ENCODE data around the gene ARID3A. TPM values are rescaled to one million over a fixed set of nuclear protein-coding genes. Genes with fewer than 3 reads are reported as not detected.
"Not testable (repeated sequence)": the region's sequence is repeated elsewhere in the genome, so short reads cannot be mapped to it uniquely, and the experiment has no call there.

Gene ARID3A
- total RNA-seq, 1 donor from 2014 or later = 37.1 TPM

DNA sequence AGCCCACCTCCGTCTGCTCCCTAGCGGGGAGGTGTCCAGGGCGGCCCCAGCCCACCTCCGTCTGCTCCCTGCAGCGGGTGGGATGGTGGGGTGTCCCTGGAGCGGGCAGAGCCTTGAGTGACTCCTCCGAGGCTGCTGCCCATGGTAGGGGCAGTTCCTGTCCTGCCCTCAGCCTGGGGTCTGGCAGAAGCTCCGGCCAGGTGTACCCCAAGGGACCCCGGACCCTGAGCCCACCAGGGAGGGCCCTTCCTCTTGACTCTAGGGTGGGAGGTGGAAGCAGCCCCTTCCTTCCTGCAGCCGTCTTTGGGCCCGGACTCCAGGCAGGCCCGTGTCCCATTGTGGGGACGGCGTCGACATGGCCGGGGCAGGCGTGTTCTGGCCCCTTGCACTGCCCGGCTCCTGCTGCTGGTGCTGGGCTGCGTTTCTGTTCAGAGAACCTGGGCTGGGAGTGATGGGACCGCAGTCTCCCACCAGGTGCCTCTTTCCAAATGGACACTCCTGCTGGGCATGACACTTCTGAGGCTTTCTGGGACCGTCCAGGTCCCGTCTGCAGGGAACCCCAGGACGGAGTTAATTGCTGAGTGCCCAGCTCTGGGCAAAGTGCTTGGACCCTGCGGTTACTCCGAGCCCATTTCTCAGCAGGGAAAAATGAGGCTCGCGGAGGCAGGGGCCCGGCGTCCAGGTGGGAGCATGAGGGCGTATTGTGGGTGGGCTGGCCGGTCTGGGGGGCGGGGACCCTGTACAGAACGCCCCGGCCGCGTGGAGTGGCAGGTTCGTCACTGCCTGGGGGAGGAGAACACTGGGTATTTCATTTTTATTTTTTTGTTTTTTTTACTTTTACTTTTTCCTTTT lies 19.8 kb downstream of the ARID3A start:
- DNase-seq (ENCODE audit: low spot score) = no peak

- DNase-seq (ENCODE audit: low spot score) = no peak
These were observed 21.4 kb downstream of the ARID3A start for GRCh38 chr19:947090-947706.

GRCh38 chr19:947707-948539 lies 22.1 kb downstream of the ARID3A start:
- DNase-seq (ENCODE audit: low spot score) = no peak

DNA sequence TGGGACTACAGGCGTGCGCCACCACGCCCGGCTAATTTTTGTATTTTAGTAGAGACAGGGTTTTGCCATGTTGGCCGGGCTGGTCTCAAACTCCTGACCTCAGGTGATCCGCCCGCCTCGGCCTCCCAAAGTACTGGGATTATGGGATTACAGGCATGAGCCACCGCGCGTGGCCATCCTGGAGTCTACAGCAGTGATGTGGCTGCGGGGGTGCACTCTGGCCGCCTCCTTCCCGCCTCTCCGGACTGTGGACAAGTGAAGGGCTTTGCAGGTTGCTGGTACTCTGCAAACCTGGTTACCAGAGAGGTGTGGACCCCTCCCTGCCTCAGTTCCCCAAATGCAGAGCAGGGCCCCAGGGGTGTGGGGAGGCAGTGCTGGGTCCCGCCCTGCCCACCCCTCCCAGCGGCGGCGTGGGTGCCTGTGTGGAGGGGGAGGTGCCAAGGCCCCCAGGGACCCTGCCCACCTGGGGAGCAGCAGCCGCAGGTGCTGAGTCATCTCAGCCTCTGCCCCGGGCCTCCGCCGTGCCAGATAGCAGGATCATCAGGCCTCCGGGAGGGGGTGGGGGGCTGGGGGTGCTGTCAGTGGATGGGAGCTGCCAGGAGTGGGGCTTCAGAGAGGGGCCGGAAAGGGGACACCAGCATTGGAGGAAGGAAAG lies 23.1 kb downstream of the ARID3A start:
- DNase-seq (ENCODE audit: low spot score) = no peak

DNA sequence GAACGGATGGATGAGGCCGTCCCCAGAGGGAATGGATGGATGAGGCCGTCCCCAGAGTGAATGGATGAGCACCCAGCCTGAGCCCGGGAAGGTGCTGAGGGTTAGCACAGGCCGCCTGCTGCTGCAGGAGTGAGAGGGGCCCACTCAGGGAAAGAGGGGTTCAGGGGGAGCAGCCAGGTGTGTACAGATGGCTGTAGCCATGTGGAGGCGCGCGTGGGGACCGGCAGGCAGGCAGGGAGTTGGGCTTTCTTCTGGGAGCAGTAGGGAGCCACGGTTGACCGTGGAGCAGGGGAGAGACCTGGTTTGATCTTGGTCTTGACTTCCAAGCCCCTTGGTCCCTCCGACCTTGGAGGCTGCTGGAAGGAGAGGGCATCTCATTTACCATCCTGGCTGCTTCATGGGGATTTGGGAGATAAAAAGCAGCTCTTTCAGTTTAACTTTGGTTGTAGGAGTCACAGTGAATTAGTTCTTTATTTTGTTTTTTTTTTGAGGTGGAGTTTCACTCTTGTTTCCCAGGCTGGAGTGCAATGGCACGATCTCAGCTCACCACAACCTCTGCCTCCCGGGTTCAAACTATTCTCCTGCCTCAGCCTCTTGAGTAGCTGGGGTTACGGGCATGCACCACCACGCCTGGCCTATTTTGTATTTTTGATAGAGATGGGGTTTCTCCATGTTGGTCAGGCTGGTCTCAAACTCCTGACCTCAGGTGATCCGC lies 24.7 kb downstream of the ARID3A start:
- DNase-seq (ENCODE audit: low spot score) = no peak

- DNase-seq (ENCODE audit: low spot score) = no peak
These were observed 26.3 kb downstream of the ARID3A start for GRCh38 chr19:952049-952679.

- DNase-seq (ENCODE audit: low spot score) = peak; percentile 57
These were observed 27.0 kb downstream of the ARID3A start for GRCh38 chr19:952680-953444.

GRCh38 chr19:953445-954271 lies 27.8 kb downstream of the ARID3A start:
- DNase-seq (ENCODE audit: low spot score) = no peak

DNA sequence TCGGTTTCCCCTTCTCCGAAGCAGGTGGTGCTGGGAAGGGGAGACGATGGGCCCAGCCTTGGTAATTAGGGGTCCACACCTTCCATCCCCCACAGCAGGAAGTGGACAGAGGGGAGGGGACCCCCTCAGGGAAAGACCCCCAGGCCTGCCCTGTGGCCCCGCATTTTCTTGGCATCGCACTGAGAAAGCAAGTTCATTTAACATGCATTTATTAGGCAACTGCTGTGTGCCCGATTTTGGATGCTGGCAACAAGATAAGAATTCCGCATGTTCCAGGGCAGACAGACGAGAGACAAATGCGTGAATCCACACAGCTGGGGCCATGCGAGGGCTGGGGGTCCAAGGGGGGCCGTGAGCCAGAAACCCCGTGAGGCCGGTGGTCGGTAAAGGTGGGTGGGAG lies 28.4 kb downstream of the ARID3A start:
- no peak for DNase-seq (ENCODE audit: low spot score)

DNA sequence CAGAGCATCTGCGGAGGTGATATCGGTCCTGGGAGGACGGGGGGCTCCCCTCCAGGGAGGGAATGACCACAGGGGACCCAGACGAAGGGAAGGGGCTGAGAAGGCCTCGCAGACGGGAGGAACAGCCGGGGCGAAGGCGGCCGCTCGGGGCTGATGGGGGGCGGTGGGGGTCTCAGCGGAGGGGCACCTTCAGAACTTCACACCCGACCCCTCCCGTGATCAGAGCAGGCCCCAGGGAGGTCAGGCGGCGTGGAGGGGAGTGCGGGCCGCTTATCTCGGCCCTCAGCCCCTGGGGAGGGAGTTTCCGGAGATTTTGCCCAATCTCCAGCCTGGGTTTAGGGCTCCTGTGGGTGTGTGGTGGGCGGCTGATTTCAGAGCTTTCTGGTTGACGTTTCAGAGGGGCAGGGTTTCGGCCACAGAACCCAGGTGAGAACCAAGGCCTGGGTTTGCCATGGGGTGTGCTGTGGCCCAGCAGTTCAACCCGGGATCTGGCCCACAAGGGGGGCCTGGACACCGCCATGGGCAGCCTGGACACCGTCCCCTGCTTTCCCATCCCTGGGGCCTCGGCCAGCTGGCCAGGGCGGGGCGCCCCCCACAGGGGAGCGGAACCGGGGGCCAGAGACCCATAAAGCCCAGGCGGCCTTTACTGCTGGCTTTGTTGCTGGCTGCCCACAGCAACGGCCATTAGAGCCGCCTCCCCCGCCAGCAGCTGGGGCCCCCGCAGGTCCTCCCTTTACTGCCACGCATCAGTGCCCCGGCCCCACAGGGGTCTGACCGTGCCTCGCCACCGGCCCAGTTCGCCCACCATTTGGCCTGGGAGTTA lies 29.0 kb downstream of the ARID3A start:
- no peak for DNase-seq (ENCODE audit: low spot score)

DNA sequence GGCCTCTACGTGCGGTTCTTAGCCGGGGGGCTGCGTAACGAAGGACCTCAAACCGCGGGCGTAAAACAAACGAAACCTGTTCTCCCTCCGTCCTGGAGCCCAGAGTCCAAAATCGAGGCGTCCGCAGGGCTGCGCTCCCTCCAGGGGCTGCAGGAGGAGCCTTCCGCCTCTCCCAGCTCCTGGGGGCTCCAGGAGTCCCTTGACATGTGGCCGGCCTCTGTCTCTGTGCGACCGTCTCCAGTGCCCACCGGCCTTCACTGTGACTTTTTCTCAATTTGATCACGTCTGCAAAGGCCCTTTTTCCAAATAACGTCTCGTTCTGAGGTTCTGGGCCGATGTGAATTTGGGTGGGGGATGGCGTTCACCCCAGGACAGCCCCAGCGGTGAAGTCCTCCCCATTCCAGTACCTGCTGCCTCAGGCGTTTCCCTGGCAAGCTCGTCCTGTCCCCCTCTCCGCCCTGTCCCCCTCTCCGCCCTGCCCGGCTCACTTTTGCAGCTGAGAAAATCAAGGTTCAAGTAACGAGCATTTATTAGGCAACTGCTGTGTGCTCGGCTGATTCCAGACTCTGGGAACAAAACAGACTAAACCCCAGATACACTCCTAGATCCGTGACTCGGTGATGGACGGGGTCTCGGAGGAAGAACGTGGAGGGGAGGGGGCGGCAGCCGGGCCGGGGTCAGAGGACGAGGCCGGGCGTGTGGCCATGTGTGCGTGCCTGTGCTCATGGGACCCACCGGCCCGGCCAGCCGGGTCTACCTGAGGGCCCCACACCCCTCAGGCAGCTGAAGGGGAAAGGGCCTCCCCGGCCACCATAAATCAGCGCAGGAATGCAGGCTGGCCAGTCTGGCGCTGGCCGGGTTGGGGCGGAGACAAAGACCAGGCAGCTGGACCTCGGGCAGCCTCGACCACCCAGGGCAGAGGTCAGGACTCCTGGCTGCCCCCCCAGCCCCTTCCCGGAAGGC lies 30.2 kb downstream of the ARID3A start:
- no peak for DNase-seq (ENCODE audit: low spot score)

GRCh38 chr19:956766-957440 lies 31.1 kb downstream of the ARID3A start:
- DNase-seq (ENCODE audit: low spot score) = peak; percentile 65

GRCh38 chr19:957578-957977 lies 31.7 kb downstream of the ARID3A start:
- DNase-seq (ENCODE audit: low spot score) = not testable (repeated sequence)

- no peak for DNase-seq (ENCODE audit: low spot score)
These were observed 33.4 kb downstream of the ARID3A start for GRCh38 chr19:958967-959855.

DNA sequence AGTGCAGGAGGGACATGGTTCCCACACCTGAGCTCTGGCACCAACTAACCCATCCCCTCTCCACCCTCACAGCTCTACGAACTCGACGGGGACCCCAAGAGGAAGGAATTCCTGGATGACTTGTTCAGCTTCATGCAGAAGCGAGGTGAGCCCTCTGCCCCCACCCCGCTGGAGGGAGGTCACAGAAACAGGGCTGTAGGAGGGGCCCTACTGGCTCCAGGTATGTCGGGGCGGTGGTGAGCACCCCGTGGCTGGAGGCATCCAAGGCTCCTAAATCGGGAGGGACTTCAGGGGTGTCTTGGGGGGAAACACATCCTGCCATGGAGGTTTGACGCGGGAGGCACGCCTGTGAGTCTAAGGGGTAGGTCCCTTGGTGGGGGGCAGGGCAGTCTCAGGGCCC lies 34.2 kb downstream of the ARID3A start:
- DNase-seq (ENCODE audit: low spot score) = no peak
